ENCODE measurements around the gene SH3BGRL2. TPM values are rescaled to one million over a fixed set of nuclear protein-coding genes. Genes with fewer than 3 reads are reported as not detected.

The SH3BGRL2 gene
- total RNA-seq, 1 experiment from 2014 or later, result 5.2 TPM

DNA sequence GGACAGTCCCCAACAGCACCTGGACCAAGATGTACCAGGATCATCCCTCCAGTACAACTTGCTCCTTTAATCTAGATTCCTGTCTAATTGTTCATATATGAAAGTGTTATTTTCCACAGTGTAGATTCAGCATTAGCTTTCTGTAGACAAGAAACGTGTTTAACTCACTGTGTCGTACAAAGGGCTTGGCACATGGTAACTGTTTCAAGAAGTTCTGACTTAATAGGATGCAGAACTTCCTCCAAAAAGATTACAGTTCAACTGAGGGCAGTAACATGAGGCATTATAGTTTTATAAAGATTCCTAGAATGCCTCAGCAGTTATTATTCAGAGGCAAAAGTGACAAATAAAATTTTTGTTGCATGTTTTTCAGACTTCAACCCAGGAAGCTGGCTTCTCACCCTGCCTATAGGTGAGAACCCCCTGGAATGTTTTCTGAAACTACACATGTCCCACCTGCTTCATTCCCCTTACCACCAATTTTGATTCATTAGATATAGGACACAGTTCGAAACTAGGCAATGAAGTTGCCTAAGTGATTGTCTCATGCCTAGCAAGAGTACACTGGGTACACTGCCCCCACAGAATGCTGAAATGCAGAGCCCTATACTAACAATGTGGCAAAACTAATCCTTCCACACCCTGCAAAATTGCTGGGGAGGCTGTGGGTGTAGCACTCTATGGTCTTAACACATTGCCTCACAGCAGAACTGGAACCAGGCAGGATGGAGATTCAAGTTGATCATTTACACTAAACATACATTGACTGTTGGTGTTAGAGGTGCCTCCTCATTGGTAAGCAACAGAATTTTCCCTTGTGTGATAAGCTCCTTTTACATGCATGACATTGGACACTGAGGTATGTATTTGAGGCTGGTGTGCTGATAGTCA is 22.6 kb upstream of the SH3BGRL2 start:
- Histone ChIP-seq H3K27ac (ENCODE audit: low read depth, low read length) (no peak overlapping the region), H3K4me2 (ENCODE audit: low read length) (no peak overlapping the region), H3K27me3 (ENCODE audit: insufficient read depth, low read length) (no peaks in the 10 kb centered on the region), H3K9ac (ENCODE audit: low read length) (no peak overlapping the region), H3K79me2 (ENCODE audit: insufficient read depth, low read length) (no peaks in the 10 kb centered on the region), H3K36me3 (ENCODE audit: control insufficient read depth in 1 of 2, insufficient read depth in 2 of 2, low read length in 2 of 2) (no peaks in the 10 kb centered on the region), H2AFZ (ENCODE audit: low read depth, low read length, poor library complexity, severe bottlenecking) (no peak overlapping the region), H3K4me3 (replicated peaks in 1 of 2; ENCODE audit: low read depth in 1 of 2, low read length in 2 of 2) (no peak overlapping the region), H3K4me1 (ENCODE audit: control insufficient read depth in 1 of 2, insufficient read depth in 2 of 2, low read length in 2 of 2) (peaks cover 0 to 15% of the 10 kb centered on the region in 2 experiments; a peak in 1 of 4 replicates), H3K9me3 (ENCODE audit: control insufficient read depth in 1 of 2, insufficient read depth in 1 of 2, low read depth in 1 of 2, low read length in 2 of 2) (no peaks in the 10 kb centered on the region), H4K20me1 (ENCODE audit: insufficient read depth) (no peaks in the 10 kb centered on the region), H3K9me2 (ENCODE audit: insufficient read depth) (no peaks in the 10 kb centered on the region)
- intact Hi-C loops (cut with micrococcal nuclease), result no loop called here
- no TSS peak for BruUV-seq (replicated peaks)
- TF ChIP-seq POLR2A (IDR thresholded peaks at IDR 0.05; ENCODE audit: borderline replicate concordance, extremely low read depth, insufficient read depth, insufficient read length) (no peak), SP1 (IDR thresholded peaks at IDR 0.05; ENCODE audit: low read depth) (no peak), EZH2phosphoT487 (IDR thresholded peaks at IDR 0.05; ENCODE audit: borderline replicate concordance) (no peak), YY1 (IDR thresholded peaks at IDR 0.05; ENCODE audit: extremely low read depth, insufficient replicate concordance, low read depth, low read length) (no peak), FOSL1 (IDR thresholded peaks at IDR 0.05; ENCODE audit: low read depth) (no peak), ZBTB33 (IDR thresholded peaks at IDR 0.05; ENCODE audit: extremely low read depth, insufficient replicate concordance, low read length) (no peak), POLR2AphosphoS5 (IDR thresholded peaks at IDR 0.05; ENCODE audit: low read depth, low read length) (no peak), SIN3A (IDR thresholded peaks at IDR 0.05; ENCODE audit: low read depth) (no peak), CBX3 (IDR thresholded peaks at IDR 0.05; ENCODE audit: low read depth) (no peak)
- ChIA-PET RAD21 (ENCODE audit: low non-redundant PET in 1 of 2, low total read pairs in 2 of 2, uncharacterized antibody in 2 of 2, unreplicated experiment in 2 of 2) (no interaction called here), CTCF (no interaction called here), POLR2A (no interaction called here)
- no peak for DNase-seq (ENCODE audit: low read depth, low spot score)
- ATAC-seq, result no peak

Data from HCT116 (cell line).